OCI-LY7 (cell line): ENCODE measurements around the gene MYH3. TPM values are rescaled to one million over a fixed set of nuclear protein-coding genes. Genes with fewer than 3 reads are reported as not detected.
A peak's percentile ranks its signal among the peaks of the same experiment; 100 is the strongest.

ENCODE experiments used
- BruUV-seq: library from RNA; stranded (reverse); fragments of 400-500 nt; replicated peaks from 2 replicates; lab custom pipeline; 2021; lab: Mats Ljungman, UMichigan
- CTCF ChIA-PET: fragments of 300-600 bp; sonication (Branson Sonifier 250); formaldehyde crosslinking; loops from one replicate; lab custom pipeline; 2022; ENCODE audit warnings: antibody characterized with exemption; ENCODE audit not compliant: unreplicated experiment; lab: Charles Lee
- POLR2A ChIA-PET: fragments of 300-600 bp; sonication (Branson Sonifier 250); formaldehyde crosslinking; loops from one replicate; lab custom pipeline; 2022; ENCODE audit warnings: antibody characterized with exemption; lab: Charles Lee
- DNase-seq: peaks from one replicate; pipeline ENCODE4 v3.0.0-alpha.2; 2015; ENCODE audit warnings: low spot score
- H2AFZ ChIP-seq: fragments of 200-600 bp; sonication (generic), shearing (Covaris generic); 2 replicates; pipeline ENCODE4 v1.6.1; 2014; ENCODE audit warnings: mild to moderate bottlenecking, antibody characterized with exemption, low read length, moderate library complexity
- H3K27ac ChIP-seq: fragments of 200-600 bp; sonication (generic); 2 replicates; pipeline ENCODE4 v1.5.1; 2014; ENCODE audit warnings: mixed run types, low read depth, mild to moderate bottlenecking, moderate library complexity, low read length, inconsistent platforms; ENCODE audit not compliant: poor library complexity, severe bottlenecking
- H3K36me3 ChIP-seq: fragments of 200-600 bp; sonication (generic); 2 replicates; pipeline ENCODE4 v1.6.1; 2014; ENCODE audit warnings: mild to moderate bottlenecking, antibody characterized with exemption, low read length, moderate library complexity, mixed read lengths; ENCODE audit not compliant: insufficient read depth
- H3K4me1 ChIP-seq: fragments of 200-600 bp; sonication (generic); 2 replicates; pipeline ENCODE4 v1.5.1; 2014; ENCODE audit warnings: mild to moderate bottlenecking, low read length; ENCODE audit not compliant: insufficient read depth, poor library complexity, severe bottlenecking
- H3K4me2 ChIP-seq: fragments of 200-600 bp; sonication (generic); 2 replicates; pipeline ENCODE4 v1.6.1; 2014; ENCODE audit warnings: mild to moderate bottlenecking, low read length
- H3K4me3 ChIP-seq: fragments of 200-600 bp; sonication (generic); 2 replicates; pipeline ENCODE4 v1.5.1; 2014; ENCODE audit warnings: mild to moderate bottlenecking, low read depth, low read length; ENCODE audit not compliant: poor library complexity, severe bottlenecking
- H3K79me2 ChIP-seq: fragments of 200-600 bp; sonication (generic); 2 replicates; pipeline ENCODE4 v1.6.1; 2016; ENCODE audit warnings: low read depth, mild to moderate bottlenecking, low read length, moderate library complexity, mixed read lengths; ENCODE audit not compliant: insufficient read depth
- H3K9me2 ChIP-seq: fragments of 200-600 bp; sonication (generic); 2 replicates; pipeline ENCODE4 v1.6.1; 2016; ENCODE audit warnings: mild to moderate bottlenecking, low read length, mixed read lengths; ENCODE audit not compliant: insufficient read depth
- H3K9me3 ChIP-seq: fragments of 200-600 bp; sonication (generic); 2 replicates; pipeline ENCODE4 v1.6.1; 2014; ENCODE audit warnings: mild to moderate bottlenecking, mixed run types, low read length, mixed read lengths
- H4K20me1 ChIP-seq: fragments of 200-600 bp; sonication (generic); 2 replicates; pipeline ENCODE4 v1.6.1; 2014; ENCODE audit warnings: mild to moderate bottlenecking, antibody characterized with exemption, low read length, moderate library complexity, mixed read lengths; ENCODE audit not compliant: insufficient read depth
- EZH2phosphoT487 ChIP-seq: fragments of 200-600 bp; sonication (generic); IDR thresholded peaks from 2 replicates; pipeline ENCODE4 v1.6.1; 2018; ENCODE audit warnings: low read depth, borderline replicate concordance, mild to moderate bottlenecking, mixed run types, antibody characterized with exemption, low read length, moderate library complexity, mixed read lengths
- intact Hi-C: fragments of 100-400 bp; cut with micrococcal nuclease; formaldehyde crosslinking; loops from one replicate; pipeline ENCODE4 v1.10.0; 2022; ENCODE audit not compliant: unreplicated experiment
- total RNA-seq, 2 experiments: library from RNA; depleted of rRNA in 1 of 2; stranded (reverse); fragments of >200 nt in 1 of 2; shearing (Covaris generic) in 1 of 2; gene quantifications; 2 replicates each; pipeline ENCODE4 v1.2.3, GENCODE V29; 2014 to 2022
- TF ChIP-seq, protein P1 (sequence below): fragments of 200-600 bp; sonication (generic); conservative IDR thresholded peaks from 2 replicates; pipeline ENCODE4 v1.5.1; 2014; ENCODE audit warnings: mild to moderate bottlenecking, antibody characterized with exemption, low read length, moderate library complexity, mixed read lengths

The MYH3 gene
- total RNA-seq, 2 experiments from 2014 or later, result 4.2 to 5.9 TPM

DNA sequence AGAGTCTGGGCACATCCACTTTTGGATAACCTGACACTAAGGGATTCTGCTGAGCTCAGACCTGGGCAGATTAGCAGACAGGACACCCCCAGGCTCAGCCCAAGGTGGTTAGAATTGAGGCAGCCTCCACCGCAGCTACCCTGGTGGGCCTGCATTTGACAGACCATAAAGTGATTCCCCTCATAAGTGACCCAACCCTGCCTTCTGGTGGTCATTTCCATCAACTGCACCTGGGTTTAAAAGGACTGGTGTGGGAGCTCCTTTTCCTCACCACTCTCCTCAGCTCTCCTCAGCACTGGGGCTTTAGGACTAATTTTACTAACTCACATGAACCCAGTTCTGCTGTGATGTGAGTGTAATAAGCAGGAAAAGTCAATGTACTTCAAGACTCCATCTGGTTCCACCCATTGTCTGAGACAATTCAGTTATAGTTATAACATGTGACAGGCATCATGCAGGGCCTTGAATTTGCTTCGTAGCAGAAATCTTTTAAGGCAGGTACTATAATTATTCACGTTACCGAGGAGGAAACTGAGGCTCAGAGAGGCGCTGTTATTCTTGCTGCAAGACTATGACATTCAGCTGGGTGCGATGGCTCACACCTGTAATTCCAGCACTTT lies 42.5 kb downstream of the MYH3 start:
- TF ChIP-seq EZH2phosphoT487, result no peak
- TF ChIP-seq, protein P1, sequence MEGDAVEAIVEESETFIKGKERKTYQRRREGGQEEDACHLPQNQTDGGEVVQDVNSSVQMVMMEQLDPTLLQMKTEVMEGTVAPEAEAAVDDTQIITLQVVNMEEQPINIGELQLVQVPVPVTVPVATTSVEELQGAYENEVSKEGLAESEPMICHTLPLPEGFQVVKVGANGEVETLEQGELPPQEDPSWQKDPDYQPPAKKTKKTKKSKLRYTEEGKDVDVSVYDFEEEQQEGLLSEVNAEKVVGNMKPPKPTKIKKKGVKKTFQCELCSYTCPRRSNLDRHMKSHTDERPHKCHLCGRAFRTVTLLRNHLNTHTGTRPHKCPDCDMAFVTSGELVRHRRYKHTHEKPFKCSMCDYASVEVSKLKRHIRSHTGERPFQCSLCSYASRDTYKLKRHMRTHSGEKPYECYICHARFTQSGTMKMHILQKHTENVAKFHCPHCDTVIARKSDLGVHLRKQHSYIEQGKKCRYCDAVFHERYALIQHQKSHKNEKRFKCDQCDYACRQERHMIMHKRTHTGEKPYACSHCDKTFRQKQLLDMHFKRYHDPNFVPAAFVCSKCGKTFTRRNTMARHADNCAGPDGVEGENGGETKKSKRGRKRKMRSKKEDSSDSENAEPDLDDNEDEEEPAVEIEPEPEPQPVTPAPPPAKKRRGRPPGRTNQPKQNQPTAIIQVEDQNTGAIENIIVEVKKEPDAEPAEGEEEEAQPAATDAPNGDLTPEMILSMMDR, result peak; percentile 76
- H2AFZ ChIP-seq, result no peak overlapping the region
- H4K20me1 ChIP-seq, result no peaks in the 10 kb centered on the region
- H3K4me2 ChIP-seq, result no peak overlapping the region
- H3K4me1 ChIP-seq, result no peaks in the 10 kb centered on the region
- H3K4me3 ChIP-seq, result no peak overlapping the region
- no peaks in the 10 kb centered on the region for H3K79me2 ChIP-seq
- DNase-seq, result peak; percentile 54
- ChIA-PET CTCF (interaction anchor here (0.7 to 1.0 kb wide), 2 partner anchors 36 to 104 kb away, joined by 3 read pairs; no protein-coding TSS in a partner anchor), POLR2A (no interaction called here)
- intact Hi-C loops, result loop anchor here (5.0 kb wide), 1 partner anchor 692 kb away; no protein-coding TSS in a partner anchor
- no peaks in the 10 kb centered on the region for H3K9me3 ChIP-seq
- H3K36me3 ChIP-seq, result no peaks in the 10 kb centered on the region
- no peak overlapping the region for H3K27ac ChIP-seq
- no TSS peak for BruUV-seq
- no peaks in the 10 kb centered on the region for H3K9me2 ChIP-seq

DNA sequence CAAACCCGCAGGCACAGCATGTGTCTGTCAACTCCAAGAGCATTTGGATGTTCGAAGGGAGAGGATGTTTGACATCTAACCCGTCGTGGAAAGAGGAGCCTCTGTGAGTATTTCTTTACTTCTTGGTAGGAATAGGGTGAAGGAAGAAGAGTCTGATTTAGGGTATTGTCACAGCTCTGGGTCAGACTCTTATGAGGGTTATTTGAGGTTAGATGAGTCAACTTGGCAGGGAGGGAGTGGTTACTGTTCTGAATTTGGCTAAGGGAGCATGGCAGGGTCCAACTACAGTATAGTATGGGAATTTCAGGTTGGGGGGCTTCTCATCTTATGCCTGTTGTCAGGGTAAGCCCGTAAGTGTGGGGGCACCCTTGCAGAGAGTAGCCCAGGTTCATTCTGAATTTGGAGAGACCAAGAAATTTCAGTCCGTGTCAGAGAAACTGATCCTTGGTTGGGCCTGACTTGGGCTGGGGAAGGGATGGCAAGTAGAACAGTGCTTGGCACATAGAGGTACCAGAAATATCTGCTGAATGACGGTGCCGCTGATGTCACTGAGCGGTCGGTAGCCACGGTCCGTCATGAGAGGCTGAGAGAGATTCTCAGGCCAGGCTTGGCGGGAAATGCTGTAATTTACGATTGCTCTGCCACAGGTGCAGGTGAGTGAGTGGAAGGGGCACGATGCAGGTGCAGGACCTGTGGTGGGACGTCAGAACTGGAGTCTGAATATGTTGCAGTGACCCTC lies 43.2 kb downstream of the MYH3 start:
- Histone ChIP-seq H3K4me1 (no peaks in the 10 kb centered on the region), H3K9me3 (no peaks in the 10 kb centered on the region), H3K9me2 (no peaks in the 10 kb centered on the region), H3K4me2 (no peak overlapping the region), H3K4me3 (no peak overlapping the region), H2AFZ (no peak overlapping the region), H3K79me2 (no peaks in the 10 kb centered on the region), H4K20me1 (no peaks in the 10 kb centered on the region), H3K36me3 (no peaks in the 10 kb centered on the region), H3K27ac (no peak overlapping the region)
- no peak for DNase-seq
- POLR2A ChIA-PET, result no interaction called here
- CTCF ChIA-PET, result interaction anchor here (0.7 to 1.0 kb wide), 2 partner anchors 35 to 103 kb away, joined by 3 read pairs; no protein-coding TSS in a partner anchor
- BruUV-seq, result no TSS peak
- intact Hi-C loops, result loop anchor here (5.0 kb wide), 1 partner anchor 692 kb away; no protein-coding TSS in a partner anchor
- TF ChIP-seq, protein P1, result no peak
